ENCODE results near the gene TAOK1.
A peak's percentile ranks its signal among the peaks of the same experiment; 100 is the strongest.
"Not testable (repeated sequence)": the region's sequence is repeated elsewhere in the genome, so short reads cannot be mapped to it uniquely, and the experiment has no call there.

The TAOK1 gene

DNA sequence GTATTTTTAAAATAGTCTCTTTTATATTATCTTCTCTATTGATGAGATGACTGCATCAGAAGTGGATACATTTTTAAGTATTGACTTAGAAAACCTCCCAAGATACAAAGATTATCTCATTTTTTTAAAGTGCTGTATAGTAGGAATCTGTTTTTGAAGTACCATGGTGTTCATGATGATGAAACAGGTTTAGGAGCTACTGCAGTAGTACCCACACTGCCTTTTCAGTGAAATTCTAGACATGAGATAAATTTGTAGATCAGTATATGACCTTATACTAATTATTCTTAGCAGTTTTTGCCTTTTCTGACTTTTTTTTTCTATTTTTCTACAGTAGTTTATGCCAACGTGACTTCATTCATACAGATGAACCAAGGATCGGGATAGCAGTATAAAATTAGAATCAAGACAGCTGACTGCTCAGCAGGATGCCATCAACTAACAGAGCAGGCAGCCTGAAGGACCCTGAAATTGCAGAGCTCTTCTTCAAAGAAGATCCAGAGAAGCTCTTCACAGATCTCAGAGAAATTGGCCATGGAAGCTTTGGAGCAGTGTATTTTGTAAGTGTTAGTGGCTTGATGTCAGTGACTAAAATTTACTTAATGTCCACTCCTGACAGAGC lies 61.1 kb downstream of the TAOK1 start:
- POLR2A ChIA-PET = interaction anchor here (0.7 kb wide), 1 partner anchor 20 kb away, joined by 3 read pairs; no protein-coding TSS in a partner anchor
- peak in 2 of 3 donors; percentile 23 to 57 for DNase-seq
- Histone ChIP-seq H3K27ac (ENCODE audit: insufficient read depth in 1 of 2, low read depth in 1 of 2, low read length in 2 of 2, poor library complexity in 1 of 2, severe bottlenecking in 2 of 2) (peak overlapping the region; percentile 20 to 28), H3K36me3 (ENCODE audit: control insufficient read depth in 4 of 4, insufficient read depth in 4 of 4, low read length in 3 of 4) (peaks cover 8 to 33% (median 16%) of the 10 kb centered on the region in 4 experiments), H3K4me3 (ENCODE audit: control insufficient read depth in 1 of 7, extremely low read depth in 1 of 7, insufficient read depth in 4 of 7, low read depth in 2 of 7, low read length in 6 of 7) (no peak overlapping the region), H3K27me3 (replicated peaks in 2 of 5; ENCODE audit: control insufficient read depth in 4 of 5, insufficient read depth in 5 of 5, low read length in 4 of 5) (no peaks in the 10 kb centered on the region), H3K9me3 (ENCODE audit: control extremely low read depth in 1 of 5, control insufficient read depth in 4 of 5, insufficient read depth in 2 of 5, low read depth in 1 of 5, low read length in 4 of 5) (no peaks in the 10 kb centered on the region), H3K4me1 (ENCODE audit: control extremely low read depth in 1 of 4, control insufficient read depth in 4 of 4, insufficient read depth in 4 of 4, low read length in 3 of 4) (peaks cover 0 to 9% (median 0%) of the 10 kb centered on the region in 4 experiments)
- CTCF ChIA-PET = interaction anchor here (1.0 kb wide), 1 partner anchor 31 kb away, joined by 3 read pairs; no protein-coding TSS in a partner anchor
- WGBS (ENCODE audit: insufficient coverage) = 100% methylated on average over 2 of the region's 2 CpGs

DNA sequence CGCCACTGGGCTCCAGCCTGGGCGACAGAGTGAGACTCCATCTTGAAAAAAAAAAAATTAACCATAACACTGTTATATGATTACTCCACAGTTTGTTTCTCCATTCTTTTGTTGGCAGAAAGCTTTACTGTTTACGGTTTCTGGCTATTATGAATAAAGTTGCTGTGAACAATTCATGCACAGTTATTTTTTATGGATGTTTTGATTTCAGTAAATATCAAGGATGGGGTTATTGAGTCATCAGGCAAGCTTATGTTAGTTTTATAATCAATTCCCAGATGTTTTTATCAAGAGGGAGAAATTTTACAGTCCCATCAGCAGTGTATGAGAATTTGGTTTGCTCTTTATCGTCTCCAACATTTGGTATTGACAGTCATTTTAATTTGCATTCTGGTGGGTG lies 67.9 kb downstream of the TAOK1 start:
- peaks cover 8 to 18% (median 10%) of the 10 kb centered on the region in 4 experiments for H3K36me3 ChIP-seq (ENCODE audit: control insufficient read depth in 4 of 4, insufficient read depth in 4 of 4, low read length in 3 of 4)
- ChIA-PET CTCF (interaction anchor here (1.3 kb wide), 1 partner anchor 16 kb away, joined by 3 read pairs; no protein-coding TSS in a partner anchor), POLR2A (no interaction called here)
- H3K27me3 ChIP-seq (replicated peaks in 2 of 5; ENCODE audit: control insufficient read depth in 4 of 5, insufficient read depth in 5 of 5, low read length in 4 of 5) = no peaks in the 10 kb centered on the region
- DNase-seq = no peak
- 100% methylated on average over 2 of the region's 4 CpGs for WGBS (ENCODE audit: insufficient coverage)
- H3K9me3 ChIP-seq (ENCODE audit: control extremely low read depth in 1 of 5, control insufficient read depth in 4 of 5, insufficient read depth in 2 of 5, low read depth in 1 of 5, low read length in 4 of 5) = no peaks in the 10 kb centered on the region
- H3K27ac ChIP-seq (ENCODE audit: insufficient read depth in 1 of 2, low read depth in 1 of 2, low read length in 2 of 2, poor library complexity in 1 of 2, severe bottlenecking in 2 of 2) = no peak overlapping the region
- peaks cover 0 to 13% (median 3%) of the 10 kb centered on the region in 4 experiments for H3K4me1 ChIP-seq (ENCODE audit: control extremely low read depth in 1 of 4, control insufficient read depth in 4 of 4, insufficient read depth in 4 of 4, low read length in 3 of 4)
- no peak overlapping the region for H3K4me3 ChIP-seq (ENCODE audit: control insufficient read depth in 1 of 7, extremely low read depth in 1 of 7, insufficient read depth in 4 of 7, low read depth in 2 of 7, low read length in 6 of 7)

DNA sequence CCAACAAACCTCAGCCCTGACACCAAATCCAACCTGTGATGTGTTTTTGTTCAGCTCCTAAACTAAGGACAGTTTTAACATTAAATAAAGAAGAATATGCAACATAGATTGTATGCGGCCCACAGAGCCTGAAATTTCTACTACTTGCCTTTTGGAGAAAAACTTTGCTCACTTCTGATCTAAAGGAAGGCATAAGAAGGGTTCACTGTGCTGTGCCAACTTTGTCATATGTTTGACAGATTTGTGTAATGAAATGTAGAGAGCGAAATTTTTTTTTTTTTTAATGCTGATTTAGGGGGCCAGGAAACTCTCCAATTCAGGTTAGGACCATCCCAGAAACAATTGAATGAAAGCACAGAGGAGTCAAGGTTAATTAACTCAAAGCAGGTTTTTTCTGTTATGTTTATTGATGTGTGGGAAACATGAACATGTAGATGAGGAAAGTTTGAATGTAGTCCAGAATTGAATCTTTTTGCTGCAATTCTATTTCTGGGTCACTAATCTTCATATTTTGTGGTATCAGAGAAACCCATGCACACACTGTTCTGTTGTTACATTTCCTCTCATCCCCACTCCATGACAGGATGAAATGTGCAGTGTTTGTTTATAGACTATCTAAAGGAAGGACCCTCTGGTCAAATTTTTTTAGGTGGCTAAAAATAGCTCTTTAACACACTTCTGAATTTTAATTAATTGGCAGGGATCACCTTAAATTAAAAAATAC lies 71.5 kb downstream of the TAOK1 start:
- WGBS (ENCODE audit: insufficient coverage) = 80% methylated on average over 2 of the region's 2 CpGs
- H3K36me3 ChIP-seq (ENCODE audit: control insufficient read depth in 4 of 4, insufficient read depth in 4 of 4, low read length in 3 of 4) = peaks cover 2 to 6% (median 5%) of the 10 kb centered on the region in 4 experiments
- CTCF ChIA-PET = interaction anchor here (1.0 kb wide), 1 partner anchor 85 kb away, joined by 3 read pairs; no protein-coding TSS in a partner anchor
- peak overlapping the region in 1 of 2 experiments; percentile 38 for H3K27ac ChIP-seq (ENCODE audit: insufficient read depth in 1 of 2, low read depth in 1 of 2, low read length in 2 of 2, poor library complexity in 1 of 2, severe bottlenecking in 2 of 2)
- no peaks in the 10 kb centered on the region for H3K27me3 ChIP-seq (replicated peaks in 2 of 5; ENCODE audit: control insufficient read depth in 4 of 5, insufficient read depth in 5 of 5, low read length in 4 of 5)
- POLR2A ChIA-PET = no interaction called here
- no peaks in the 10 kb centered on the region for H3K9me3 ChIP-seq (ENCODE audit: control extremely low read depth in 1 of 5, control insufficient read depth in 4 of 5, insufficient read depth in 2 of 5, low read depth in 1 of 5, low read length in 4 of 5)
- H3K4me1 ChIP-seq (ENCODE audit: control extremely low read depth in 1 of 4, control insufficient read depth in 4 of 4, insufficient read depth in 4 of 4, low read length in 3 of 4) = peaks cover 0 to 13% (median 3%) of the 10 kb centered on the region in 4 experiments
- DNase-seq = peak in 1 of 3 donors; percentile 13
- no peak overlapping the region for H3K4me3 ChIP-seq (ENCODE audit: control insufficient read depth in 1 of 7, extremely low read depth in 1 of 7, insufficient read depth in 4 of 7, low read depth in 2 of 7, low read length in 6 of 7)

DNA sequence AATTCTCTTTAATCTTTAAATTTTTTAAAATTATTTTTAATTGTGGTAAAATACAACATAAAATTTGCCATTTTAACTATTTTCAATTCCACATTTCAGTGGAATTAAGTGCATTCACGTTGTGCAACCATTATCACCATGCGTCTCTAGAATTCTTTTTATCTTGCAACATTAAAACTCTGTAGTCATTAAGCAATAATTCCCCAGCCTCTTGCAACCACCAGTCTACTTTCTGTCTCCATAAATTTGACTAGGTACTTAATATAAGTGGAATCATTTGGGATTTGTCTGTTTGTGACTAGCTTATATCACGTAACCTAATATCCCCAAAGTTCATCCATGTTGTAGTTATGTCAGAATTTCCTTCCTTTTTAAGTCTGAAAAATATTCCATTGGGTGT lies 79.1 kb downstream of the TAOK1 start:
- Histone ChIP-seq H3K27me3 (replicated peaks in 2 of 5; ENCODE audit: control insufficient read depth in 4 of 5, insufficient read depth in 5 of 5, low read length in 4 of 5) (no peaks in the 10 kb centered on the region), H3K9me3 (ENCODE audit: control extremely low read depth in 1 of 5, control insufficient read depth in 4 of 5, insufficient read depth in 2 of 5, low read depth in 1 of 5, low read length in 4 of 5) (no peaks in the 10 kb centered on the region), H3K4me3 (ENCODE audit: control insufficient read depth in 1 of 7, extremely low read depth in 1 of 7, insufficient read depth in 4 of 7, low read depth in 2 of 7, low read length in 6 of 7) (no peak overlapping the region), H3K4me1 (ENCODE audit: control extremely low read depth in 1 of 4, control insufficient read depth in 4 of 4, insufficient read depth in 4 of 4, low read length in 3 of 4) (no peaks in the 10 kb centered on the region), H3K27ac (ENCODE audit: insufficient read depth in 1 of 2, low read depth in 1 of 2, low read length in 2 of 2, poor library complexity in 1 of 2, severe bottlenecking in 2 of 2) (no peak overlapping the region), H3K36me3 (ENCODE audit: control insufficient read depth in 4 of 4, insufficient read depth in 4 of 4, low read length in 3 of 4) (peaks cover 9 to 32% (median 21%) of the 10 kb centered on the region in 4 experiments)
- 100% methylated on average over 1 of the region's 3 CpGs for WGBS (ENCODE audit: insufficient coverage)
- DNase-seq = no peak
- POLR2A ChIA-PET = no interaction called here
- CTCF ChIA-PET = no interaction called here

DNA sequence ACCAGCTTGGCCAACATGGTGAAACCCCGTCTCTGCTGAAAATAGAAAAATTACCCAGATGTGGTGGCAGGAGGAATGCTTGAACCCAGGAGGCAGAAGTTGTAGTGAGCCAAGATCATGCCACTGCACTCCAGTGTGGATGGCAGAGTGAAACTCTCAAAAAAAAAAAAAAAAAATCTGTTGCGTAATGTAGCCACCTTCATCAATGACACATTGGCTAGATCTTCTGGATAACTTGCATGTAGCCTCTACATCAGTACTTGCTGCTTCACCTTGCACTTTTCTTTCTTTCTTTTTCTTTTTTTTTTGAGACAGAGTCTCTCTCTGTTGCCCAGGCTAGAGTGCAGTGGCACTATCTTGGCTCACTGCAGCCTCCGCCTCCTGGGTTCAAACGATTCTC lies 83.3 kb downstream of the TAOK1 start:
- H3K4me1 ChIP-seq (ENCODE audit: control extremely low read depth in 1 of 4, control insufficient read depth in 4 of 4, insufficient read depth in 4 of 4, low read length in 3 of 4); H3K27ac ChIP-seq (ENCODE audit: insufficient read depth in 1 of 2, low read depth in 1 of 2, low read length in 2 of 2, poor library complexity in 1 of 2, severe bottlenecking in 2 of 2); H3K27me3 ChIP-seq (replicated peaks in 2 of 5; ENCODE audit: control insufficient read depth in 4 of 5, insufficient read depth in 5 of 5, low read length in 4 of 5); DNase-seq; H3K9me3 ChIP-seq (ENCODE audit: control extremely low read depth in 1 of 5, control insufficient read depth in 4 of 5, insufficient read depth in 2 of 5, low read depth in 1 of 5, low read length in 4 of 5); H3K4me3 ChIP-seq (ENCODE audit: control insufficient read depth in 1 of 7, extremely low read depth in 1 of 7, insufficient read depth in 4 of 7, low read depth in 2 of 7, low read length in 6 of 7); POLR2A ChIA-PET: not testable (repeated sequence)
- CTCF ChIA-PET = interaction anchor here (0.7 to 1.8 kb wide), 3 partner anchors 15 to 293 kb away, joined by 3 to 7 read pairs (median 3); partner anchors contain the start of gene MYO18A
- 83% methylated on average over 1 of the region's 4 CpGs for WGBS (ENCODE audit: insufficient coverage)
- H3K36me3 ChIP-seq (ENCODE audit: control insufficient read depth in 4 of 4, insufficient read depth in 4 of 4, low read length in 3 of 4) = peaks cover 10 to 39% (median 26%) of the 10 kb centered on the region in 4 experiments

DNA sequence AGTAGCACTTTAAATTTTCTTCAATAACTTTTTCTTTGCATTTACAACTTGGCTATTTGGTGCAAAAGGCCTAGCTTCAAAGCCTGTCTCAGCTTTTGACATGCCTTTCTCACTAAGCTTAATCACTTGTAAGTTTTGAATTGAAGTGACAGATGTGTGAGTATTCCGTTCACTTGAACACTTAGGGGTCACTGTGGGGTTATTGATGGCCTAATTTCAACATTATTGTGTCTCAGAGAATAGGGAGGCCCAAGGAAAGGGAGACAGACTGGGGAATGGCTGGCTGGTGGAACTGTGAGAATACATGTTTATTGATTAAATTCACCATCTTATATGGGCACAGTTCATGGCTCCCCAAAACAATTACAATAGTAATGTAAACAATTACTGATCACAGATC lies 84.1 kb downstream of the TAOK1 start:
- Histone ChIP-seq H3K36me3 (ENCODE audit: control insufficient read depth in 4 of 4, insufficient read depth in 4 of 4, low read length in 3 of 4) (peaks cover 10 to 39% (median 27%) of the 10 kb centered on the region in 4 experiments), H3K27me3 (replicated peaks in 2 of 5; ENCODE audit: control insufficient read depth in 4 of 5, insufficient read depth in 5 of 5, low read length in 4 of 5) (no peaks in the 10 kb centered on the region), H3K9me3 (ENCODE audit: control extremely low read depth in 1 of 5, control insufficient read depth in 4 of 5, insufficient read depth in 2 of 5, low read depth in 1 of 5, low read length in 4 of 5) (no peaks in the 10 kb centered on the region), H3K4me1 (ENCODE audit: control extremely low read depth in 1 of 4, control insufficient read depth in 4 of 4, insufficient read depth in 4 of 4, low read length in 3 of 4) (no peaks in the 10 kb centered on the region), H3K4me3 (ENCODE audit: control insufficient read depth in 1 of 7, extremely low read depth in 1 of 7, insufficient read depth in 4 of 7, low read depth in 2 of 7, low read length in 6 of 7) (no peak overlapping the region), H3K27ac (ENCODE audit: insufficient read depth in 1 of 2, low read depth in 1 of 2, low read length in 2 of 2, poor library complexity in 1 of 2, severe bottlenecking in 2 of 2) (no peak overlapping the region)
- ChIA-PET CTCF (interaction anchor here (0.7 to 1.8 kb wide), 3 partner anchors 16 to 294 kb away, joined by 3 to 7 read pairs (median 3); partner anchors contain the start of gene MYO18A), POLR2A (no interaction called here)
- DNase-seq = no peak
- 100% methylated on average over 1 of the region's 1 CpG for WGBS (ENCODE audit: insufficient coverage)

DNA sequence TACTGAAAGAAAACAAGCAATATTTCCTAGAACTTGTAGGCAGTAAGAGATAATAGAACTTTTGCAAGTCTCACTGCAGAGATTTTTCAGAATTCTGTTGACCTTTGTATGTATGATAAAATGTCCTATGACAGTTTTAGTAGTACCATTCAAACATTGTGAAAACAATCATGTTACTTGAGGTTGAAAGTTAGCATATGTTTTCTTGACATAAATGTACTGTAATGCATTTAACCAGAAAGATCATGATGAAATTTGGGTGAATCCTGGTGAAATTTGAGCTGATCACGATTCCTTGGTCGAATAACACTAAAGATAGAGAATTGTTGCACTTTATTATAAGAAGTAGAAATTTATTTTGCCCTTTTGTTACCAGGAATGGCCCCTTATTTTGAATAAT lies 85.7 kb downstream of the TAOK1 start:
- WGBS (ENCODE audit: insufficient coverage) = no CpG with 5 or more reads among the region's 2 CpGs
- no peaks in the 10 kb centered on the region for H3K4me1 ChIP-seq (ENCODE audit: control extremely low read depth in 1 of 4, control insufficient read depth in 4 of 4, insufficient read depth in 4 of 4, low read length in 3 of 4)
- H3K27ac ChIP-seq (ENCODE audit: insufficient read depth in 1 of 2, low read depth in 1 of 2, low read length in 2 of 2, poor library complexity in 1 of 2, severe bottlenecking in 2 of 2) = no peak overlapping the region
- peaks cover 5 to 42% (median 27%) of the 10 kb centered on the region in 4 experiments for H3K36me3 ChIP-seq (ENCODE audit: control insufficient read depth in 4 of 4, insufficient read depth in 4 of 4, low read length in 3 of 4)
- no peaks in the 10 kb centered on the region for H3K9me3 ChIP-seq (ENCODE audit: control extremely low read depth in 1 of 5, control insufficient read depth in 4 of 5, insufficient read depth in 2 of 5, low read depth in 1 of 5, low read length in 4 of 5)
- ChIA-PET POLR2A (no interaction called here), CTCF (no interaction called here)
- no peak for DNase-seq
- H3K4me3 ChIP-seq (ENCODE audit: control insufficient read depth in 1 of 7, extremely low read depth in 1 of 7, insufficient read depth in 4 of 7, low read depth in 2 of 7, low read length in 6 of 7) = no peak overlapping the region
- no peaks in the 10 kb centered on the region for H3K27me3 ChIP-seq (replicated peaks in 2 of 5; ENCODE audit: control insufficient read depth in 4 of 5, insufficient read depth in 5 of 5, low read length in 4 of 5)
